Astrocyte of the cerebellum (primary cell): ENCODE data around the gene MAML1.
A peak's percentile ranks its signal among the peaks of the same experiment; 100 is the strongest.

Source experiments
- DNase-seq: peaks from one replicate; pipeline ENCODE4 v3.0.0-alpha.2; 2011; ENCODE audit warnings: low read depth
- H3K4me3 ChIP-seq: 2 replicates; pipeline ENCODE4 v1.5.1; 2011; ENCODE audit warnings: mild to moderate bottlenecking, low read depth, low read length, moderate library complexity
- CTCF ChIP-seq: IDR thresholded peaks from 2 replicates; pipeline ENCODE4 v1.5.1; 2012; ENCODE audit warnings: low read length, low read depth, moderate library complexity, mild to moderate bottlenecking; ENCODE audit errors: missing control alignments
- in situ Hi-C: cut with HindIII; loops from 2 replicates; pipeline ENCODE4 v1.10.0; 2017; ENCODE audit warnings: low sequenced_read_pairs

MAML1 gene

DNA sequence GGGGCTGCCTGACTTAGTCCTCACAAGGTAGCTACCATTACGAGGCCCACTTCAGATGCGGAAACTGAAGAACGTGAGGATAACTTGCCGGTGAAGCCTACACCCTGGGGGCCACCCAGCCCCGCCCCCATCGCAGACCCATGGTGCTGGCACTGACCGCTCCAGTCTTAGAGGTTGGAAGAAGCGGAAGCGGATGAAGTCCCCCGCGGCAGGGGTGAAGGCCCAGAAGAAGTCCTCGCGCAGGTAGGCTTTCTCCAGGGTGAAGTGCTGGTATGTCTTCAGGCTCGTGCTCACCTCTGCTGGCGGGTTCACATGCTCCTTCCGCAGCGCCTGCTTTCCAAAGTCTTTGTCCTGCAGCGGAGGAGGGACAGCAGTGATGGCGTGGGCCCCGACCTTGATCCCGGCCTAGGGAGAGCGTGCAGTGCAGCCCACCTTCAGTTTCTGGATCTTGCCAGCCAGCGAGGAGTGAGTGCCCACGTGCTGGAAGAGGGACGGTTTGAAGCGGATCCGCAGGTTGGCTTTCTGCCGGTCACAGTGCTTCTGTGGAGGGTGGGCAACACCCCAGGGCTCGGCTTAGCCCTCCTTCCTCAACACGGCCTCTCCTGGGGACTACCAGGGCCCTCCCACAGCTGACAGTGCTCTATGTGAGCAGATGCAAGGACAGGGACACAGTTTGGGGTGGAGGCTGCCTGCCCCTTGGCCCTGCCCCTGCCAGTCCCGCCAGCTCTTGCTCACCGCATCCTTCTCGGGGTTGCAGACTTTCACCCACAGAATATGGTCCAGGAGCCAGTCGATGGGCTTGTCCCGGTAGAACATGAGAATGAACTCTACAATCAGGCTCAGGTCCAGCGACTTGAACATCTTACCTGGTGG, 66.4 kb downstream of the MAML1 start:
- in situ Hi-C loops, result no loop called here
- DNase-seq, result no peak

DNA sequence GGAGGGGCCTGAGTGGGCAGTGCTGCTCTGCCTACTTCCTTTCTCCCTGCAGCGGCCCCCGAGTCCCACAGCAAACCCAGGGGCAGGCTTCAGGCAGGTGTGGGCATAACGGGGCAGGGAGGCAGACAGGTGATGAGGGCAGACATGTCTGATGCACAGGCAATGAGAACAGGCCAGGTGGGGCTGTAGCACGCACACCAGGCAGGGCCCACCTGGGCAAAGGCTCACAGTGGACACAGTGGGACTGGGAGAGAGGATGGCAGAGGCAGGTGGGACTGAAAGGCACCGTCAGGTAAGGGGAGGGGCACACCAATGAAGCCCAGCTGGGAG, 67.0 kb downstream of the MAML1 start:
- no peak for TF ChIP-seq CTCF
- no peak for DNase-seq
- in situ Hi-C loops, result no loop called here
- no peak overlapping the region for H3K4me3 ChIP-seq

More for the DNA sequence above, 66.4 kb downstream of the MAML1 start:
- TF ChIP-seq CTCF, result no peak
- H3K4me3 ChIP-seq, result no peak overlapping the region

DNA sequence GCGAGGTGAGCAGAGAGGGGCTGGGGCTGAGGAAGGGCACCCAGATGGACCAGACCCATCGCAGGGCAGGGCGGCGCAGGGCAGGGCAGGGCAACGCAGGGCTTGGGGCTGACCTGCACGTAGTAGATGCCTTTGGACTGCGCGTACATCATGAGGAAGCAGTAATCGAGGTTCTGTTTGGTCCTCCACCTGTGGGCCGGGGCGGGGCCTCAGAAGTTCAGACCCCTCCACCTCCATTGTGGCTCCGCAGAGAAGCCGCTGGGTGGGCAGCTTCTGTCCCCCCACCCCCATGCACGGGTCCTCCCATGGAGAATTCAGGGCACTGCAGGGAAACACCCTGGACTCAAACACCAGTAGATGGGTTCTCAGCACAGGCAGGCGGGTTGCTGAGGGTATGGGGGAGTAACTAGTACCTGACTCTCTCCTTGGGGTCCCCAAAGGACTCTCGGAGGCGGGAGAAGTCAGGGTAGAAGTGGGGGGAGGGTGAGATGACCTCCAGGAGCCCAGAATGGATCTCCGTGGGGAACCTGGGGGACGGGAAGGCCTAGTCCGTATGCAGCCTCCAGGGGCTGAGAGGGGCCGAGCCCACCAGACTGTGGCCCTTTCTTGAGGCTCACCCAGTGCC, 67.6 kb downstream of the MAML1 start:
- no peak overlapping the region for H3K4me3 ChIP-seq
- DNase-seq, result no peak
- no peak for TF ChIP-seq CTCF
- in situ Hi-C loops, result no loop called here

- no peak overlapping the region for H3K4me3 ChIP-seq
- no peak for TF ChIP-seq CTCF
- in situ Hi-C loops, result no loop called here
- DNase-seq, result no peak
Observed at GRCh38 chr5:179800696-179801201, 68.1 kb downstream of the MAML1 start.

DNA sequence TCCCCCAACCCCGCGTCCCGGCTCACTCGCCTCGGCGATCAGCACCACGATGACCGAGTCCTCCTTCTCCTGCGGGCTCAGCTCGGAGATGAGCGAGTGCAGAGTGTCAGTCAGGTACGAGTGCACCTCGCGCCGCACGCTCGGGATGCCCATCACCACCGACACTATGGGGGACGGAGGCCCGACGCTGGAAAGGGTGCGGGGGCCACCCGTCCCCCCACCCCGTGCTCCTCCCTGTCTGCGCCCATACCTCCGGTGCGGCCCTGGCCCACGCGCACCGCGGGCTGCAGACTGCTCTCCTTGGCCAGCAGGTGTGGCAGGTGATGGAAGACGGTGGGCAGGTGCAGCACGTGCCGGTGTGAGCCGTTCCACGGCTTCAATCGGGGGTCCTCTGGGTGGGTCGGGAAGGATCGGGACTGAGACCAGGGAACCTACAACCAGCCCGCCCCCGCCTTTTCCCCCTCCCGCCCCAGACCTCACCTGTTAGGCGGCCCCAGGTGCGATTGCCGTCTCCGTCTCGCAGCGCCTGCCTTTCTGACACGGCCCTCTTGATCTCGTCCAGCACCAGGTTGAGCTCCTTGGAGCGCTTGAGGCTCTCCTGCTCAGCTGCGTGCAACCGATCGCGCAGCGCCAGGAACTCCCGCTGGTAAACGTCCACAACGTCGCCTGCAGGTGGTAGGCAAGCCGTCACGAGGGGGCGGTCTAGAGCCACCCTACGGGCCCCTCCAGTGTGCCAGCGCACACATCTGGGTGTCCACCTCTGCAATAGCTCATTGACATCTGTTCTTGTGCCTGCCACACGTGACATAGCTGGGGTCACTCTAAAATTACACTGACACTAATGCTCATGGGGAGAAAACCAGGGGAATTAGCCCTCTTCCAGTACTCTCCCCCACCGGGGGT, 68.9 kb downstream of the MAML1 start:
- no peak for DNase-seq
- in situ Hi-C loops, result no loop called here
- H3K4me3 ChIP-seq, result no peak overlapping the region
- TF ChIP-seq CTCF, result peak; percentile 44

DNA sequence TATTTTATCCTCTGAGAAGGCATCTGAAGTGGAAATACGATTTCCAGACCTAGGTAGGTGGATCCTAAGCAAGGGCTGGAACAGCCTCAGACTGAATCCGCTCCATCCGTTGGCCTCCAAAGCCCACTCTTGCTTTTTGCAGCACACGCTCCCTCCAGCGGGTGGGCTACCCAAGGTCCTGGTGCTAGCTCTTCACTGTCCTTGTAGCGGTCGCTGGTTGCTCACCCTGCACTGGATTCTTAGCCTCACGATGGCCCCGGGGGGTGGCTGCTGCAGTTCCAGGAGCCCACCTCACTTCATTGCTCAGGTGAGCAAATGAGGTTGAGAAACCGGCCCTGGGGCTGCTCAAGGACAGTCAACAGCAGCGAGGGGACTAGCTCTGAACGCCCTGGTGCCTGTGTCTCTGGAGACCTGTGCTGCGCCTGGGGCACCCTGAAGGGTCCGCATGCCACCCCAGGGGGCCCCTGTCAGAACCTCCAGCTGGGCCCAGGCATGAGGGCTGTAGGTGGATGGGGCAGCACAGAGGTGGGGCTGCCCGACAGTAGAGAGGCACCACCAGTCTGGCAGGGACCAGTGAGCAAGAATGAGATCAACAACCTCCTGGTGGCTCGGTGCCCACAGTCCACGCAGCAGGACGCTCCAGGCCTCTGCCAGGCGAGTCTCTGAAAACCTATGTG, 69.7 kb downstream of the MAML1 start:
- TF ChIP-seq CTCF, result no peak
- H3K4me3 ChIP-seq, result no peak overlapping the region
- DNase-seq, result no peak
- in situ Hi-C loops, result no loop called here
